ENCODE data around the gene GRIK1. TPM values are rescaled to one million over a fixed set of nuclear protein-coding genes. Genes with fewer than 3 reads are reported as not detected.

Gene GRIK1
- total RNA-seq, 1 experiment from 2014 or later = not detected

GRCh38 chr21:29534448-29534847 is 405.3 kb downstream of the GRIK1 start:
- no peaks in the 10 kb centered on the region for H3K27me3 ChIP-seq (ENCODE audit: control insufficient read depth, insufficient read depth, low read length)
- no peak overlapping the region for H3K4me3 ChIP-seq (ENCODE audit: insufficient read depth, low read depth, low read length)

GRCh38 chr21:29529139-29529538 is 410.7 kb downstream of the GRIK1 start:
- H3K27me3 ChIP-seq (ENCODE audit: control insufficient read depth, insufficient read depth, low read length) = no peaks in the 10 kb centered on the region
- no peaks in the 10 kb centered on the region for H3K36me3 ChIP-seq (replicated peaks; ENCODE audit: control insufficient read depth, insufficient read depth, low read length)
- DNase-seq = no peak
- no peak overlapping the region for H3K4me3 ChIP-seq (ENCODE audit: insufficient read depth, low read depth, low read length)

More at GRCh38 chr21:29534448-29534847, 405.3 kb downstream of the GRIK1 start:
- no peaks in the 10 kb centered on the region for H3K36me3 ChIP-seq (replicated peaks; ENCODE audit: control insufficient read depth, insufficient read depth, low read length)
- no peak for DNase-seq

GRCh38 chr21:29526545-29526944 is 413.3 kb downstream of the GRIK1 start:
- no peaks in the 10 kb centered on the region for H3K27me3 ChIP-seq (ENCODE audit: control insufficient read depth, insufficient read depth, low read length)
- H3K4me3 ChIP-seq (ENCODE audit: insufficient read depth, low read depth, low read length) = no peak overlapping the region
- DNase-seq = no peak
- H3K36me3 ChIP-seq (replicated peaks; ENCODE audit: control insufficient read depth, insufficient read depth, low read length) = no peaks in the 10 kb centered on the region

GRCh38 chr21:29524055-29524454 is 415.7 kb downstream of the GRIK1 start:
- DNase-seq = no peak
- no peaks in the 10 kb centered on the region for H3K36me3 ChIP-seq (replicated peaks; ENCODE audit: control insufficient read depth, insufficient read depth, low read length)
- H3K27me3 ChIP-seq (ENCODE audit: control insufficient read depth, insufficient read depth, low read length) = no peaks in the 10 kb centered on the region
- H3K4me3 ChIP-seq (ENCODE audit: insufficient read depth, low read depth, low read length) = no peak overlapping the region

- no peak for DNase-seq
- Histone ChIP-seq H3K4me3 (ENCODE audit: insufficient read depth, low read depth, low read length) (no peak overlapping the region), H3K36me3 (replicated peaks; ENCODE audit: control insufficient read depth, insufficient read depth, low read length) (no peaks in the 10 kb centered on the region), H3K27me3 (ENCODE audit: control insufficient read depth, insufficient read depth, low read length) (no peaks in the 10 kb centered on the region)
Observed at GRCh38 chr21:29523646-29524045, 416.1 kb downstream of the GRIK1 start.

GRCh38 chr21:29521872-29522271 is 417.9 kb downstream of the GRIK1 start:
- H3K4me3 ChIP-seq (ENCODE audit: insufficient read depth, low read depth, low read length) = no peak overlapping the region
- DNase-seq = no peak
- no peaks in the 10 kb centered on the region for H3K27me3 ChIP-seq (ENCODE audit: control insufficient read depth, insufficient read depth, low read length)
- no peaks in the 10 kb centered on the region for H3K36me3 ChIP-seq (replicated peaks; ENCODE audit: control insufficient read depth, insufficient read depth, low read length)

GRCh38 chr21:29520171-29520570 is 419.6 kb downstream of the GRIK1 start:
- Histone ChIP-seq H3K36me3 (replicated peaks; ENCODE audit: control insufficient read depth, insufficient read depth, low read length) (no peaks in the 10 kb centered on the region), H3K27me3 (ENCODE audit: control insufficient read depth, insufficient read depth, low read length) (no peaks in the 10 kb centered on the region), H3K4me3 (ENCODE audit: insufficient read depth, low read depth, low read length) (no peak overlapping the region)
- no peak for DNase-seq

- no peak overlapping the region for H3K4me3 ChIP-seq (ENCODE audit: insufficient read depth, low read depth, low read length)
- H3K36me3 ChIP-seq (replicated peaks; ENCODE audit: control insufficient read depth, insufficient read depth, low read length) = no peaks in the 10 kb centered on the region
- H3K27me3 ChIP-seq (ENCODE audit: control insufficient read depth, insufficient read depth, low read length) = no peaks in the 10 kb centered on the region
- DNase-seq = no peak
Observed at GRCh38 chr21:29514652-29515247, 425.0 kb downstream of the GRIK1 start.

- Histone ChIP-seq H3K4me3 (ENCODE audit: insufficient read depth, low read depth, low read length) (no peak overlapping the region), H3K36me3 (replicated peaks; ENCODE audit: control insufficient read depth, insufficient read depth, low read length) (no peaks in the 10 kb centered on the region), H3K27me3 (ENCODE audit: control insufficient read depth, insufficient read depth, low read length) (no peaks in the 10 kb centered on the region)
- no peak for DNase-seq
Observed at GRCh38 chr21:29513535-29513934, 426.3 kb downstream of the GRIK1 start.

GRCh38 chr21:29511096-29511495 is 428.7 kb downstream of the GRIK1 start:
- no peak for DNase-seq
- Histone ChIP-seq H3K36me3 (replicated peaks; ENCODE audit: control insufficient read depth, insufficient read depth, low read length) (no peaks in the 10 kb centered on the region), H3K4me3 (ENCODE audit: insufficient read depth, low read depth, low read length) (no peak overlapping the region), H3K27me3 (ENCODE audit: control insufficient read depth, insufficient read depth, low read length) (no peaks in the 10 kb centered on the region)

GRCh38 chr21:29509121-29509520 is 430.7 kb downstream of the GRIK1 start:
- no peaks in the 10 kb centered on the region for H3K27me3 ChIP-seq (ENCODE audit: control insufficient read depth, insufficient read depth, low read length)
- no peak for DNase-seq
- no peaks in the 10 kb centered on the region for H3K36me3 ChIP-seq (replicated peaks; ENCODE audit: control insufficient read depth, insufficient read depth, low read length)
- H3K4me3 ChIP-seq (ENCODE audit: insufficient read depth, low read depth, low read length) = no peak overlapping the region

- no peaks in the 10 kb centered on the region for H3K36me3 ChIP-seq (replicated peaks; ENCODE audit: control insufficient read depth, insufficient read depth, low read length)
- H3K4me3 ChIP-seq (ENCODE audit: insufficient read depth, low read depth, low read length) = no peak overlapping the region
- DNase-seq = no peak
- H3K27me3 ChIP-seq (ENCODE audit: control insufficient read depth, insufficient read depth, low read length) = no peaks in the 10 kb centered on the region
Observed at GRCh38 chr21:29508301-29508700, 431.5 kb downstream of the GRIK1 start.

GRCh38 chr21:29506947-29507346 is 432.8 kb downstream of the GRIK1 start:
- H3K4me3 ChIP-seq (ENCODE audit: insufficient read depth, low read depth, low read length) = no peak overlapping the region
- no peaks in the 10 kb centered on the region for H3K27me3 ChIP-seq (ENCODE audit: control insufficient read depth, insufficient read depth, low read length)
- no peaks in the 10 kb centered on the region for H3K36me3 ChIP-seq (replicated peaks; ENCODE audit: control insufficient read depth, insufficient read depth, low read length)
- DNase-seq = no peak

- H3K27me3 ChIP-seq (ENCODE audit: control insufficient read depth, insufficient read depth, low read length) = no peaks in the 10 kb centered on the region
- no peak overlapping the region for H3K4me3 ChIP-seq (ENCODE audit: insufficient read depth, low read depth, low read length)
- DNase-seq = no peak
- H3K36me3 ChIP-seq (replicated peaks; ENCODE audit: control insufficient read depth, insufficient read depth, low read length) = no peaks in the 10 kb centered on the region
Observed at GRCh38 chr21:29506214-29506613, 433.6 kb downstream of the GRIK1 start.

- DNase-seq = no peak
- H3K27me3 ChIP-seq (ENCODE audit: control insufficient read depth, insufficient read depth, low read length) = no peaks in the 10 kb centered on the region
- no peaks in the 10 kb centered on the region for H3K36me3 ChIP-seq (replicated peaks; ENCODE audit: control insufficient read depth, insufficient read depth, low read length)
- no peak overlapping the region for H3K4me3 ChIP-seq (ENCODE audit: insufficient read depth, low read depth, low read length)
Observed at GRCh38 chr21:29504751-29505321, 435.0 kb downstream of the GRIK1 start.

GRCh38 chr21:29501451-29501850 is 438.3 kb downstream of the GRIK1 start:
- Histone ChIP-seq H3K36me3 (replicated peaks; ENCODE audit: control insufficient read depth, insufficient read depth, low read length) (no peaks in the 10 kb centered on the region), H3K27me3 (ENCODE audit: control insufficient read depth, insufficient read depth, low read length) (no peaks in the 10 kb centered on the region), H3K4me3 (ENCODE audit: insufficient read depth, low read depth, low read length) (no peak overlapping the region)
- no peak for DNase-seq
